Measurements from ENCODE around the gene TUBA4A.

Gene TUBA4A

DNA sequence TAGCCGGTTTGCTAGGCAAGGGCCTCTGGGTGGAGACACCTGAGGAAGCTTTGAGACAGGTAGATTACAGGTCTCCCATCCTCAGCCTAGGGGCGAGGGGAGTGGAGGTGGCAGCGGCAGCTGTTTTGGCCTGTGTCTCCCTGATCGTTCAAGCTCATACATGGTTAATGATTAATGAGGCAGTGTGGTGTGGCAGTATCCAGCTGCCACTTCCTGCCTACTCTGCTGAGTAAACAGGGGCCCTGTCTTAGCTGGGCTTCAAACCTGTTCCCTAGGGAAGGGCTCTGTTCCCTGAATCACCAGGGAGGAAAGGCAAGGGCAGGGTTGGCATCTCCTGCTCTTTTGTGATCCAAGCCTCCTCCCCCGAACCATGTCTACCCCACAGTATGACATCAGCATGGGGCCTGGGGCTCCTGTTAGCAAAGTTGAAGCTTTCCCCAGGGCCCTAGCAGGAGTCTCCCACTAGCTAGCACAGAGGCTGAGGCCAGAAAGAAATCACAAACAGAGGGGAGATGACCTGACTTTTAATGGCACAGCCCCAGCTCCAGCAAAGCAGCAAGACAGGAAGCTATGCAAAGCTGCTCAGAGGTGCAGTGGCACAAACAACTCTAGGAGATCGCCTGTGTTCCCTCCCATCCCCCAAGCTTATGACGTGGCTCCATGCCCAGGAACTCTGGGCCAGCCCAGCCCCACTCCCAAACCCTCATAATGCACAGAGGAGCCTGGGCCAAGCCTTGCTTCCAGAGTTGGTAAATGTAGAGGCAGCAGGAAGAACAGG, 4.3 kb downstream of the TUBA4A start (continued):
- TF ChIP-seq KLF17 (tag by site-specific recombination; IDR thresholded peaks at IDR 0.05) (peak; percentile 71; the same call in 1 of the 2 replicates), ZFP41 (tag by site-specific recombination; IDR thresholded peaks at IDR 0.05; ENCODE audit: borderline replicate concordance) (no peak), KLF7 (tag by site-specific recombination; IDR thresholded peaks at IDR 0.05; ENCODE audit: borderline replicate concordance) (no peak), ZNF600 (tag by site-specific recombination; IDR thresholded peaks at IDR 0.05) (0 out of 2 replicates have a peak, but pooled peaks have one; percentile 31), ZNF366 (tag by site-specific recombination; conservative IDR thresholded peaks at IDR 0.05) (peak; percentile 55; the same call in 1 of the 2 replicates), ZBTB17 (tag by site-specific recombination; IDR thresholded peaks at IDR 0.05) (peak; percentile 63), ZBTB20 (tag by site-specific recombination; IDR thresholded peaks at IDR 0.05) (peak; percentile 91), ZNF473 (tag by site-specific recombination; IDR thresholded peaks at IDR 0.05) (no peak), ATF2 (tag by site-specific recombination; IDR thresholded peaks at IDR 0.05; ENCODE audit: low read depth) (0 out of 2 replicates have a peak, but pooled peaks have one; percentile 30), FEZF1 (tag by site-specific recombination; IDR thresholded peaks at IDR 0.05) (peak; percentile 86)

DNA sequence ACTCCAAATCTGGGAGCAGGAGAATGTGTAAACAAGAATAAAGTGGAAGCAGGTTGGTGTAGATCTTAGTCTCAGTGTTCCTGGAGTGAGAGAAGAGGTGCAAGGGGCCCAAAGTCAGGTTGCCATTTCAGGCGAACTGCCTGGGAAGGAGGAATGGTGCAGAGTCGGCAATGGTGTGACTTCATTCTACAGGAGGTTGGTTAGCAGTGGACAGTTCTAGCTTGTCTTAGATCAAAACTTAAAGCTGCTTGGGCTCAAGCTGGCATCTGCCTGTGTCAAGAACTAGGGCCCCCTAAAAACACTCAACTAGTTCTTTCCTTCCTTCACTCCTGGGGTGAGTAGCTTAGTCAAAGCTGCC, 4.9 kb downstream of the TUBA4A start:
- H3K4me3 ChIP-seq (ENCODE audit: low read depth, low read length) = no peak overlapping the region
- H3K27ac ChIP-seq (ENCODE audit: extremely low read depth, low read depth, low read length) = no peak overlapping the region; the same call in 1 of the 2 replicates
- ChIA-PET POLR2A (interaction anchor here (0.9 to 3.3 kb wide), 9 partner anchors 9 to 72 kb away, joined by 3 to 17 read pairs (median 4); partner anchors contain the start of genes ANKZF1, ATG9A, CNPPD1 and DNAJB2), CTCF (interaction anchor here (0.6 to 6.2 kb wide), 4 partner anchors 27 to 181 kb away, joined by 3 to 83 read pairs (median 22); partner anchors contain the start of gene DNAJB2)
- H3K9me3 ChIP-seq (ENCODE audit: control insufficient read depth, insufficient read depth, low read depth, low read length) = no peaks in the 10 kb centered on the region
- H3K4me1 ChIP-seq (ENCODE audit: control insufficient read depth, insufficient read depth, low read length) = peaks cover 10% of the 10 kb centered on the region
- TF ChIP-seq KLF7 (tag by site-specific recombination; IDR thresholded peaks at IDR 0.05; ENCODE audit: borderline replicate concordance) (no peak), ZNF544 (tag by site-specific recombination; IDR thresholded peaks at IDR 0.05) (no peak), ZNF175 (tag by site-specific recombination; IDR thresholded peaks at IDR 0.05) (no peak), ZNF585B (tag by site-specific recombination; IDR thresholded peaks at IDR 0.05) (no peak)
- TF ChIP-seq, protein P1, sequence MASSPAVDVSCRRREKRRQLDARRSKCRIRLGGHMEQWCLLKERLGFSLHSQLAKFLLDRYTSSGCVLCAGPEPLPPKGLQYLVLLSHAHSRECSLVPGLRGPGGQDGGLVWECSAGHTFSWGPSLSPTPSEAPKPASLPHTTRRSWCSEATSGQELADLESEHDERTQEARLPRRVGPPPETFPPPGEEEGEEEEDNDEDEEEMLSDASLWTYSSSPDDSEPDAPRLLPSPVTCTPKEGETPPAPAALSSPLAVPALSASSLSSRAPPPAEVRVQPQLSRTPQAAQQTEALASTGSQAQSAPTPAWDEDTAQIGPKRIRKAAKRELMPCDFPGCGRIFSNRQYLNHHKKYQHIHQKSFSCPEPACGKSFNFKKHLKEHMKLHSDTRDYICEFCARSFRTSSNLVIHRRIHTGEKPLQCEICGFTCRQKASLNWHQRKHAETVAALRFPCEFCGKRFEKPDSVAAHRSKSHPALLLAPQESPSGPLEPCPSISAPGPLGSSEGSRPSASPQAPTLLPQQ (tag by site-specific recombination; IDR thresholded peaks at IDR 0.05) = no peak
- H3K36me3 ChIP-seq (ENCODE audit: control insufficient read depth in 2 of 2, insufficient read depth in 1 of 2, low read length in 2 of 2) = peaks cover 0 to 34% of the 10 kb centered on the region in 2 experiments; a peak in 1 of 3 replicates

GRCh38 chr2:219247678-219248642, 5.8 kb downstream of the TUBA4A start:
- ChIA-PET POLR2A (interaction anchor here (0.6 to 3.3 kb wide), 8 partner anchors 8 to 262 kb away, joined by 3 to 17 read pairs (median 6); partner anchors contain the start of genes CNPPD1 and DNAJB2), CTCF (interaction anchor here (0.7 to 6.2 kb wide), 4 partner anchors 28 to 155 kb away, joined by 3 to 83 read pairs (median 22); partner anchors contain the start of gene DNAJB2)
- TF ChIP-seq GLI4 (tag by site-specific recombination; IDR thresholded peaks at IDR 0.05) (no peak), ZNF548 (tag by site-specific recombination; IDR thresholded peaks at IDR 0.05) (no peak), ZNF791 (tag by site-specific recombination; IDR thresholded peaks at IDR 0.05) (no peak), ZNF354C (tag by site-specific recombination; IDR thresholded peaks at IDR 0.05; ENCODE audit: borderline replicate concordance, low read depth) (no peak), ZNF529 (tag by site-specific recombination; IDR thresholded peaks at IDR 0.05; ENCODE audit: insufficient replicate concordance) (no peak), ZNF280D (tag by site-specific recombination; IDR thresholded peaks at IDR 0.05) (no peak), ZNF133 (tag by site-specific recombination; IDR thresholded peaks at IDR 0.05) (no peak), ZNF561 (tag by site-specific recombination; IDR thresholded peaks at IDR 0.05; ENCODE audit: borderline replicate concordance) (no peak), ZBTB21 (tag by site-specific recombination; IDR thresholded peaks at IDR 0.05) (no peak)
- peaks cover 10% of the 10 kb centered on the region for H3K4me1 ChIP-seq (ENCODE audit: control insufficient read depth, insufficient read depth, low read length)
- H3K4me3 ChIP-seq (ENCODE audit: low read depth, low read length) = no peak overlapping the region
- H3K36me3 ChIP-seq (ENCODE audit: control insufficient read depth in 2 of 2, insufficient read depth in 1 of 2, low read length in 2 of 2) = peaks cover 0 to 34% of the 10 kb centered on the region in 2 experiments; a peak in 1 of 3 replicates
- H3K27ac ChIP-seq (ENCODE audit: extremely low read depth, low read depth, low read length) = no peak overlapping the region
- no peaks in the 10 kb centered on the region for H3K9me3 ChIP-seq (ENCODE audit: control insufficient read depth, insufficient read depth, low read depth, low read length)
